Uterus (tissue), 2 donors: ENCODE data around the gene PRKG1.

Source experiments
- POLR2A ChIP-seq, 2 donors: fragments of 450-650 bp; IDR thresholded peaks; one replicate each; pipeline ENCODE4 v1.6.1; 2016; ENCODE audit warnings: antibody characterized with exemption in 2 of 2, mild to moderate bottlenecking in 1 of 2, moderate library complexity in 1 of 2
- TF ChIP-seq, protein P1 (sequence below), 4 experiments: fragments of 200-600 bp in 2 of 4; fragments of 450-650 bp in 2 of 4; sonication (generic) in 2 of 4; IDR thresholded peaks; one replicate each; pipeline ENCODE4 v1.5.1; 2016 to 2019; ENCODE audit warnings: antibody characterized with exemption in 4 of 4, mild to moderate bottlenecking in 2 of 4, moderate library complexity in 1 of 4

DNA sequence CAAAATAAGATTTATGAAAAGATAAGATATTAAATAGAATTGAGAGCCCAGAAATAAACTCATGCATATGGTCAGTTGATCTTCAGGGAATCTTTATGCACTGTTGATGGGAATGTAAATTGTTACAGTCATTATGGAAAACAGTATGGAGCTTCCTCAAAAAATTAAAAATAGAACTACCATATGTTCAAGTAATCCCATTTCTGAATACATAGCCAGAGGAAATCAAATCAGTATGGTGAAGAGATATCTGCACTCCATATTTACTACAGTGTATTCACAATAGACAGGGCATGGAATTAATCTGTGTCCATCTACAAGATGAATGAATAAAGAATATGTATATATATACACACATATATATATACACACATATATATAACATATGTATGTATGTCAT, 747.5 kb downstream of the PRKG1 start:
- TF ChIP-seq, protein P1, sequence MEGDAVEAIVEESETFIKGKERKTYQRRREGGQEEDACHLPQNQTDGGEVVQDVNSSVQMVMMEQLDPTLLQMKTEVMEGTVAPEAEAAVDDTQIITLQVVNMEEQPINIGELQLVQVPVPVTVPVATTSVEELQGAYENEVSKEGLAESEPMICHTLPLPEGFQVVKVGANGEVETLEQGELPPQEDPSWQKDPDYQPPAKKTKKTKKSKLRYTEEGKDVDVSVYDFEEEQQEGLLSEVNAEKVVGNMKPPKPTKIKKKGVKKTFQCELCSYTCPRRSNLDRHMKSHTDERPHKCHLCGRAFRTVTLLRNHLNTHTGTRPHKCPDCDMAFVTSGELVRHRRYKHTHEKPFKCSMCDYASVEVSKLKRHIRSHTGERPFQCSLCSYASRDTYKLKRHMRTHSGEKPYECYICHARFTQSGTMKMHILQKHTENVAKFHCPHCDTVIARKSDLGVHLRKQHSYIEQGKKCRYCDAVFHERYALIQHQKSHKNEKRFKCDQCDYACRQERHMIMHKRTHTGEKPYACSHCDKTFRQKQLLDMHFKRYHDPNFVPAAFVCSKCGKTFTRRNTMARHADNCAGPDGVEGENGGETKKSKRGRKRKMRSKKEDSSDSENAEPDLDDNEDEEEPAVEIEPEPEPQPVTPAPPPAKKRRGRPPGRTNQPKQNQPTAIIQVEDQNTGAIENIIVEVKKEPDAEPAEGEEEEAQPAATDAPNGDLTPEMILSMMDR (IDR thresholded peaks at IDR 0.05) = no peak
- TF ChIP-seq POLR2A (IDR thresholded peaks at IDR 0.05) = no peak
